Endothelial cell of umbilical vein (primary cell): Measurements from ENCODE around the gene SUPT7L.

Source experiments
- EZH2 ChIP-seq: IDR thresholded peaks from 2 replicates; pipeline ENCODE4 v1.6.1; 2012; ENCODE audit warnings: borderline replicate concordance, low read depth, mild to moderate bottlenecking, moderate library complexity, low read length, inconsistent platforms; ENCODE audit not compliant: severe bottlenecking
- JUN ChIP-seq: IDR thresholded peaks from 2 replicates; pipeline ENCODE4 v1.6.1; 2011; ENCODE audit warnings: borderline replicate concordance, low read depth; ENCODE audit not compliant: insufficient read length, insufficient read depth
- POLR2A ChIP-seq: IDR thresholded peaks from 2 replicates; pipeline ENCODE4 v1.6.1; 2012; ENCODE audit warnings: low read depth, mild to moderate bottlenecking, control low read depth, low read length
- TF ChIP-seq, protein P1 (sequence below), 2 donors: IDR thresholded peaks; 1 replicate in 1 of 2; 2 replicates in 1 of 2; pipeline ENCODE4 v1.5.1; 2011; ENCODE audit warnings: low read length in 2 of 2, mild to moderate bottlenecking in 2 of 2, moderate library complexity in 2 of 2, control low read depth in 1 of 2, inconsistent platforms in 1 of 2, low read depth in 1 of 2; ENCODE audit not compliant: insufficient read depth in 1 of 2; ENCODE audit errors: extremely low read depth in 1 of 2
- TF ChIP-seq, protein P2 (sequence below): IDR thresholded peaks from 2 replicates; pipeline ENCODE4 v1.6.1; 2011; ENCODE audit not compliant: insufficient read depth, insufficient read length

DNA sequence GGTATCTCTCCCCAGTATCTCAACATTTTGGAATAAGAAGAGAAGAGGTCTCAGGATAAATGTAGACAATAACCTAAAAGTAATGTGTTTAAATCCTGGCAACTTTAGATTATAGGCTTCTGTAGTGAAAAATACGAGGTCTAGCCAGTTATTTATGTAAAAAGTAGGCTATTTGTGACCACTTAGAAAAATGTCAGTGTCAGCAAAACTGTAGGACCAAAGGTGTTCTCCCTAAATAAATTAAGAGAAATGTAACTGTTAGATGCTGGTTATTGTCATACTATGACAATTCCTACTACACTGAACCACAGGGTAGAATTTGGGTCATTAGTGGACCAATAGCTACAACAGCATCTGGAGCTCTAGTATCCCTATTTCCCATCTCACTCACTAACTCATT is 2.0 kb downstream of the SUPT7L start:
- TF ChIP-seq, protein P1, sequence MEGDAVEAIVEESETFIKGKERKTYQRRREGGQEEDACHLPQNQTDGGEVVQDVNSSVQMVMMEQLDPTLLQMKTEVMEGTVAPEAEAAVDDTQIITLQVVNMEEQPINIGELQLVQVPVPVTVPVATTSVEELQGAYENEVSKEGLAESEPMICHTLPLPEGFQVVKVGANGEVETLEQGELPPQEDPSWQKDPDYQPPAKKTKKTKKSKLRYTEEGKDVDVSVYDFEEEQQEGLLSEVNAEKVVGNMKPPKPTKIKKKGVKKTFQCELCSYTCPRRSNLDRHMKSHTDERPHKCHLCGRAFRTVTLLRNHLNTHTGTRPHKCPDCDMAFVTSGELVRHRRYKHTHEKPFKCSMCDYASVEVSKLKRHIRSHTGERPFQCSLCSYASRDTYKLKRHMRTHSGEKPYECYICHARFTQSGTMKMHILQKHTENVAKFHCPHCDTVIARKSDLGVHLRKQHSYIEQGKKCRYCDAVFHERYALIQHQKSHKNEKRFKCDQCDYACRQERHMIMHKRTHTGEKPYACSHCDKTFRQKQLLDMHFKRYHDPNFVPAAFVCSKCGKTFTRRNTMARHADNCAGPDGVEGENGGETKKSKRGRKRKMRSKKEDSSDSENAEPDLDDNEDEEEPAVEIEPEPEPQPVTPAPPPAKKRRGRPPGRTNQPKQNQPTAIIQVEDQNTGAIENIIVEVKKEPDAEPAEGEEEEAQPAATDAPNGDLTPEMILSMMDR (IDR thresholded peaks at IDR 0.05; ENCODE audit: extremely low read depth in 1 of 2, insufficient read depth in 1 of 2, low read depth in 1 of 2, low read length in 2 of 2): no peak
- TF ChIP-seq POLR2A: no peak
- TF ChIP-seq JUN: no peak
- no peak for TF ChIP-seq EZH2
- TF ChIP-seq, protein P2, sequence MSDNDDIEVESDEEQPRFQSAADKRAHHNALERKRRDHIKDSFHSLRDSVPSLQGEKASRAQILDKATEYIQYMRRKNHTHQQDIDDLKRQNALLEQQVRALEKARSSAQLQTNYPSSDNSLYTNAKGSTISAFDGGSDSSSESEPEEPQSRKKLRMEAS: no peak
